Neural progenitor cell (in vitro differentiated cells): ENCODE measurements around the gene TTLL5.

Experiments used
- EZH2 ChIP-seq: fragments of 200-600 bp; sonication (generic); IDR thresholded peaks from 2 replicates; pipeline ENCODE4 v1.6.1; 2017; ENCODE audit warnings: antibody characterized with exemption, mild to moderate bottlenecking, moderate library complexity
- EZH2phosphoT487 ChIP-seq: fragments of 200-600 bp; sonication (generic); IDR thresholded peaks from 2 replicates; pipeline ENCODE4 v1.6.1; 2017; ENCODE audit warnings: antibody characterized with exemption
- TF ChIP-seq, protein P1 (sequence below): fragments of 200-600 bp; sonication (generic); IDR thresholded peaks from 2 replicates; pipeline ENCODE4 v1.5.1; 2017; ENCODE audit warnings: antibody characterized with exemption, mild to moderate bottlenecking

DNA sequence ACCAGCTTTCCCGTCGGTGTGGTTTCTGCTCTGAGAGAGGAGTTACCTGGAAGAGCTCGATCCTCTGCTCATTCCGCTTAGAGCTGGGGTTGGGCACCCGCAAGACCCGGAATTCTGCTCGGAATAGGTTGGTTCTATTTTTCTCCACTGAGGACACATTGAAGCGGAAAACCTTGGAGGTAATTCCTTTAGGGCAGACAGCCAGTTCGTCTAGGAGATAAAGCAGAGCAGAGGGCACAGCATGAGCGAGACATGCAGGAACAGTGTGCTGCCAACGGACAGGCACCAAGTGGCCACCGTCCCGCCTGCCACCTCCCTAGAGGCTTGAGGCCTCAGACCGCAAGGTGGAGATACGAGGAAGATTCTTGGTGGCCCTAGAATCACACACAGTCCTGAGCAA, 310.5 kb downstream of the TTLL5 start:
- TF ChIP-seq, protein P1, sequence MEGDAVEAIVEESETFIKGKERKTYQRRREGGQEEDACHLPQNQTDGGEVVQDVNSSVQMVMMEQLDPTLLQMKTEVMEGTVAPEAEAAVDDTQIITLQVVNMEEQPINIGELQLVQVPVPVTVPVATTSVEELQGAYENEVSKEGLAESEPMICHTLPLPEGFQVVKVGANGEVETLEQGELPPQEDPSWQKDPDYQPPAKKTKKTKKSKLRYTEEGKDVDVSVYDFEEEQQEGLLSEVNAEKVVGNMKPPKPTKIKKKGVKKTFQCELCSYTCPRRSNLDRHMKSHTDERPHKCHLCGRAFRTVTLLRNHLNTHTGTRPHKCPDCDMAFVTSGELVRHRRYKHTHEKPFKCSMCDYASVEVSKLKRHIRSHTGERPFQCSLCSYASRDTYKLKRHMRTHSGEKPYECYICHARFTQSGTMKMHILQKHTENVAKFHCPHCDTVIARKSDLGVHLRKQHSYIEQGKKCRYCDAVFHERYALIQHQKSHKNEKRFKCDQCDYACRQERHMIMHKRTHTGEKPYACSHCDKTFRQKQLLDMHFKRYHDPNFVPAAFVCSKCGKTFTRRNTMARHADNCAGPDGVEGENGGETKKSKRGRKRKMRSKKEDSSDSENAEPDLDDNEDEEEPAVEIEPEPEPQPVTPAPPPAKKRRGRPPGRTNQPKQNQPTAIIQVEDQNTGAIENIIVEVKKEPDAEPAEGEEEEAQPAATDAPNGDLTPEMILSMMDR, result no peak
- no peak for TF ChIP-seq EZH2
- TF ChIP-seq EZH2phosphoT487, result no peak
